GM18867 (cell line): ENCODE results near the gene RPS2.
"Not testable (repeated sequence)": the region's sequence is repeated elsewhere in the genome, so short reads cannot be mapped to it uniquely, and the experiment has no call there.

Experiments
- ATAC-seq: cut with Tn5 transposase; IDR thresholded peaks from one replicate; pipeline ENCODE4 v1.9.1; 2021; ENCODE audit warnings: mild to moderate bottlenecking, moderate library complexity; ENCODE audit not compliant: unreplicated experiment

The RPS2 gene

GRCh38 chr16:1942810-1943726 lies 21.6 kb downstream of the RPS2 start, which contains the start of gene MSRB1:
Gene MSRB1, minus strand, starts transcription at chr16:1943199. Its CDS starts 43 bp downstream, at chr16:1943156.
- peak; percentile 89 for ATAC-seq

- ATAC-seq: no peak
Measured at GRCh38 chr16:1942047-1942809, 22.4 kb downstream of the RPS2 start.

GRCh38 chr16:1941162-1942046 lies 23.2 kb downstream of the RPS2 start:
- ATAC-seq: no peak

GRCh38 chr16:1940273-1941161 lies 24.1 kb downstream of the RPS2 start:
- ATAC-seq: no peak

- ATAC-seq: not testable (repeated sequence)
Measured at GRCh38 chr16:1939833-1940232, 24.8 kb downstream of the RPS2 start.

- no peak for ATAC-seq
Measured at GRCh38 chr16:1938910-1939309, 25.7 kb downstream of the RPS2 start.

GRCh38 chr16:1938316-1938715 lies 26.3 kb downstream of the RPS2 start:
- no peak for ATAC-seq

GRCh38 chr16:1936945-1937479 lies 27.6 kb downstream of the RPS2 start:
- ATAC-seq: no peak

- ATAC-seq: no peak
Measured at GRCh38 chr16:1933097-1933661, 31.4 kb downstream of the RPS2 start.

GRCh38 chr16:1932050-1933028 lies 32.3 kb downstream of the RPS2 start:
- ATAC-seq: no peak

GRCh38 chr16:1930338-1930720 lies 34.3 kb downstream of the RPS2 start:
- no peak for ATAC-seq

- ATAC-seq: peak; percentile 81
Measured at GRCh38 chr16:1929578-1930337, 34.9 kb downstream of the RPS2 start.

GRCh38 chr16:1929105-1929504 lies 35.5 kb downstream of the RPS2 start:
- ATAC-seq: no peak

GRCh38 chr16:1926271-1926670 lies 38.4 kb downstream of the RPS2 start:
- no peak for ATAC-seq

- ATAC-seq: no peak
Measured at GRCh38 chr16:1924095-1924494, 40.5 kb downstream of the RPS2 start.

- ATAC-seq: no peak
Measured at GRCh38 chr16:1923299-1924034, 41.2 kb downstream of the RPS2 start.

- ATAC-seq: no peak
Measured at GRCh38 chr16:1922357-1922756, 42.3 kb downstream of the RPS2 start.
